Gastroesophageal sphincter (tissue), 3 donors: Measurements from ENCODE around the gene ANKRD18A.

Experiments used
- EP300 ChIP-seq: sonication (generic); formaldehyde crosslinking; IDR thresholded peaks from one replicate; pipeline ENCODE4 v1.6.1; 2017; ENCODE audit warnings: antibody characterized with exemption, mild to moderate bottlenecking
- POLR2AphosphoS5 ChIP-seq: sonication (generic); formaldehyde crosslinking; IDR thresholded peaks from one replicate; pipeline ENCODE4 v1.6.1; 2017; ENCODE audit warnings: antibody characterized with exemption
- TF ChIP-seq, protein P1 (sequence below), 4 experiments: fragments of 200-600 bp in 2 of 4; fragments of 450-650 bp in 2 of 4; sonication (generic) in 1 of 4; IDR thresholded peaks; one replicate each; pipeline ENCODE4 v1.5.1; 2017 to 2019; ENCODE audit warnings: antibody characterized with exemption in 4 of 4, mild to moderate bottlenecking in 2 of 4, moderate library complexity in 2 of 4

DNA sequence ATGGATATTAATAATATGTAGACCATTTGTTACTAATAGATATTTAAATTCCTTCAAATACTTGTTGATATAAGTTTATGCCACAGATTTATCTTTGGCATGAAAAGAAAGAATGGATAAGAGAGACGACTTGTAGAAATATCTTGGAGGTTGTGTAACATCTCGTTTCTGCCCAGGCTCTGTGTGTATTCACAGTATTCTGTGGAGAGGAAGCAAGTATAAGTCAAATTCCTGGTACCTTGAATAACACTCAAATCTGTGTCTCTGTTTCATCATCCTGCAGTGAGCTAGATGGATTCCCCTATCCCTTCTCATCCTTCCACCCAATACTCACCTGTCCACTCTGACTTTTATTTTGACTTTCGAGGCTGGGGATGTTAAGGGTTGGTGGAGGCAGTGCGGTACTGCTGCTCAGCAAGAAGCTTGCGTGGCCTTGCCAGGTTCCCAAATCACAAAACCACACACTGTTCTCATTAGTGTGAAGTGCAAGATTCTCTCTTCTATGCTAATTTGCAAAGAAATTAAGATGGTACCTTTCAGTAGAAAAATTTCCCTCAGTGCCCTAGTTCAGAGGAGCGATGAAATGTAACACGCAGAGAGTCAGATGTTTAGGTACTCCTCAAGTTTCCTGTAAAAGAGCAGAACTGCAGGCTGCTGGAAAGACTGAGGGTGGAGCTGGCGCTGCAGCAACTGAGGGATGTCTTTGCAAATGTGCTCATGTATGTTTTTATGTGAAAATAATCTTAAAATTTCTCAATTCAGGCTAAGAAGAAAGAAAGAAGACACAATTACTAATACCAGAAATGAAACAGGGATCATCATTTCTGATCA lies 42.6 kb upstream of the ANKRD18A start:
- TF ChIP-seq, protein P1, sequence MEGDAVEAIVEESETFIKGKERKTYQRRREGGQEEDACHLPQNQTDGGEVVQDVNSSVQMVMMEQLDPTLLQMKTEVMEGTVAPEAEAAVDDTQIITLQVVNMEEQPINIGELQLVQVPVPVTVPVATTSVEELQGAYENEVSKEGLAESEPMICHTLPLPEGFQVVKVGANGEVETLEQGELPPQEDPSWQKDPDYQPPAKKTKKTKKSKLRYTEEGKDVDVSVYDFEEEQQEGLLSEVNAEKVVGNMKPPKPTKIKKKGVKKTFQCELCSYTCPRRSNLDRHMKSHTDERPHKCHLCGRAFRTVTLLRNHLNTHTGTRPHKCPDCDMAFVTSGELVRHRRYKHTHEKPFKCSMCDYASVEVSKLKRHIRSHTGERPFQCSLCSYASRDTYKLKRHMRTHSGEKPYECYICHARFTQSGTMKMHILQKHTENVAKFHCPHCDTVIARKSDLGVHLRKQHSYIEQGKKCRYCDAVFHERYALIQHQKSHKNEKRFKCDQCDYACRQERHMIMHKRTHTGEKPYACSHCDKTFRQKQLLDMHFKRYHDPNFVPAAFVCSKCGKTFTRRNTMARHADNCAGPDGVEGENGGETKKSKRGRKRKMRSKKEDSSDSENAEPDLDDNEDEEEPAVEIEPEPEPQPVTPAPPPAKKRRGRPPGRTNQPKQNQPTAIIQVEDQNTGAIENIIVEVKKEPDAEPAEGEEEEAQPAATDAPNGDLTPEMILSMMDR (IDR thresholded peaks at IDR 0.05): peak in 1 of 4 experiments; percentile 26
- TF ChIP-seq POLR2AphosphoS5: no peak
- TF ChIP-seq EP300: no peak
